NK-92 (cell line): Measurements from ENCODE around the gene CIPC.

Experiments
- DNase-seq: peaks from one replicate; lab custom pipeline; 2025; ENCODE audit not compliant: unreplicated experiment; lab: John Stamatoyannopoulos, UW

CIPC gene

GRCh38 chr14:77145975-77146740, 48.1 kb downstream of the CIPC start:
- no peak for DNase-seq

- no peak for DNase-seq
Measured at GRCh38 chr14:77148510-77149231, 50.6 kb downstream of the CIPC start.

GRCh38 chr14:77151245-77151644, 53.2 kb downstream of the CIPC start:
- DNase-seq = no peak

GRCh38 chr14:77151918-77152588, 54.0 kb downstream of the CIPC start:
- no peak for DNase-seq

GRCh38 chr14:77153802-77154201, 55.7 kb downstream of the CIPC start:
- no peak for DNase-seq

- DNase-seq = no peak
Measured at GRCh38 chr14:77154421-77154820, 56.4 kb downstream of the CIPC start.

- no peak for DNase-seq
Measured at GRCh38 chr14:77155083-77155482, 57.0 kb downstream of the CIPC start.

- DNase-seq = no peak
Measured at GRCh38 chr14:77157740-77158139, 59.7 kb downstream of the CIPC start.

- no peak for DNase-seq
Measured at GRCh38 chr14:77158175-77158881, 60.3 kb downstream of the CIPC start.

GRCh38 chr14:77158882-77159255, 60.8 kb downstream of the CIPC start:
- no peak for DNase-seq

GRCh38 chr14:77161011-77161410, 63.0 kb downstream of the CIPC start:
- no peak for DNase-seq
